Kidney tubule cell (primary cell): Measurements from ENCODE around the gene RHCG.

Experiments
- DNase-seq: peaks from one replicate; pipeline ENCODE4 v3.0.0-alpha.2; 2018; ENCODE audit warnings: low spot score

The RHCG gene

DNA sequence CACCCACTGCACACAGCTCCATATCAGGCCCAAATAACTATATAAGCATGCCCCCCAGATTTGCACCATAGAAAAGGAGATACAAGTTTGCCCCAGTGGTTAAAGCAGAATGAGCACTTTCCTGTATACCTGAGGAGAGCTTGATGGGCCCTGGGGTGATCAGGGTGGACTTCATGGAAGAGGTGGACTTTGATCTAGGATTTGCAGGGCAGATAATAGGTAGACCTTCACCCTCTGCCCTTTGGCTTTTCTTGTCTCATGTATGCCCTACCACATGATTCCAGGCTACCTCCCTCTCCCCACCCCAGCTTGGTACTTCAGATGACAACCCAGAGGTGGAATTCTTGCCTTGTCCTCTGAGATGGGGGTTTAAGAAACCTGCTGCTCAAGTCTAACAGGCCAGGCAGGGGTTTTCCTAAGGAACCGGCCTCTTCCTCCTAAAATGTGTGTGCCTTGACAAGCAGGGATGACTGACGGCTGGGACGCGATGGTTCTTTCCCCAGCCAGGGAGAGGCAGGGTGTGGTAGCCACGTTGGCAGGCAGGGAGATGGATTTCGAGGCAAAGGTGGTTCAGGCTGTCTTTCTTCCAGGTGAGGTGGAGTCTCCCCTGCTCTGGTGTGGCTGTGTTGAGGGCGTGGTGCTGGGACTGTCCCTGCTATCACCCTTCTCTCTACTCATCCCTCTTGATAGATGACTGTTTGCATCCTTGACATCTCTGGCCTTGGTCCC lies 6.6 kb upstream of the RHCG start:
- no peak for DNase-seq

DNA sequence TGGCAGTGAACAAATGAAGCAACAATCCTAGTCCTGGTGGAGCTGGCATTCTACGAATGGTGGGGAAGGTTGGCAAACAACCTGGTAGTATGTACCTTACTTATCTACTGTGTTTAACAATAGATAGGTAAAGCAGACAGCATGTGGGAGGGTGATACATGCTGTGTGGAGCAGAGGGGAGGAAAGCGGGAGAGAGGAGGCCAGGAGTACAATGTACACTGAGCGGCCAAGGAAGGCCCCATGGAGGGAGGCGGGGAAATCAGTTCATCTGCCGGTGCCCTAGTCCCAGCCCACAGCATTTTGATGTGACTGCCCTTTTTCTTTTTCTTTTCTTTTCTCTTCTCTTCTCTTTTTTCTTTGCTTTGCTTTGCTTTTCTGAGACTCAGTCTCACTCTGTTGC lies 5.3 kb upstream of the RHCG start:
- DNase-seq = no peak

DNA sequence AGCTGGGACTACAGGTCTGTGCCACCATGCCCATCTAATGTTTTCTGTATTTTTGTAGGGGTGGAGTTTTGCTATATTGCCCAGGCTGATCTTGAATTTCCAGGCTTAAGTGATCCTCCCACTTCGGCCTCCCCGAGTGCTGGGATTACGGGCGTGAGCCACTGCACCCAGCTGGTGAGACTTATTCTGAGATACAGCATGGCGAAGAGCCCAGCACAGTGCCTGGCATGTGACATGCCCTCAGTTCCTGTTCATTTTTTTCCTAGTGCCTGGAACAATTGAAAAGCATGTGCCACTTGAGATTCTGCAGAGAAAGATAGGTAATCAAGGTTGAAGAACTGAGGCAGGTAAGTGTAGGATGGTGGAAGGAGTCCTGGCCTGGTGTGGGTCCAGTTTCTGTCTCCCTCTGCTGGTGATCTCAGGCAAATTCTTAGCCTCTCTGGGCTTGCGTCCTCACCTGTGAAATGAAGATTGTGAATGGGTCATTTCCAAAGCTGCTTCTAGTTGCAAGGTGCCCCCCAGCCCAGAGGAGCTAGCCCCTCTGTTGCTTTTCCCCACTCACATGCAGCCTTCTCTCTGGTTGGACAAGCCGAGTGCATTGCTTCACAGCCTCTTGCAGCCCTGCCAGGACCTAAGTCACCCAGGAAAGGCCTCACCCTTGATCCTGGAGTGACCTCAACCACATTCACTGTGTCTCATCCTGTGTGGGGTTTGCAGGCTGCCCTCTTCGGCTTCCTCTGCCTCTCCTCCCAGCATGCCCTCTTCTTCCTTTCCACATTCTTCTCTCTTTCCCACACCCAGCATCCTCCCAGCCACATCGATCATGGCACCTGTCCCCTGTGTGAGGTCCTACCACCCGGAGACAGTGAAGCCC lies 4.3 kb upstream of the RHCG start:
- no peak for DNase-seq

DNA sequence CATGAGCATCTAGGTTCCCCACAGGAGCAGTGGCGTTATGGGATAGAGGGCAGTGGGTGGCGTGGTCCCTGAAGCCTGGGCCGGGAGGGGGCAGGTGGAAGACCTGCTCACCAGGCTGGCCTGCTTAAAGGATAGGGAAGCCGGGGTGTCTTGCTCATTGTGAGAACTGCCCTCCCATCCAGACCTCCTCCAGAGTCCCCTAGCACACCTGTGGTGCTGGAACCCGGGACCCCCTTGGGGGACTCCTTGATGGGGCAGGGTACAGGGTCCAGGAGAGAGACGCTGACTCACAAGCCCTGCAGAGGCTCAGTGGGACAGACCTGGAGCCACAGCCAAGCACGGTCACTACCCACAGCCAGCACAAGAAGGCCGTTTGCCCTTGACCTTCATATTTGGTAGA lies 2.8 kb upstream of the RHCG start:
- DNase-seq = no peak

DNA sequence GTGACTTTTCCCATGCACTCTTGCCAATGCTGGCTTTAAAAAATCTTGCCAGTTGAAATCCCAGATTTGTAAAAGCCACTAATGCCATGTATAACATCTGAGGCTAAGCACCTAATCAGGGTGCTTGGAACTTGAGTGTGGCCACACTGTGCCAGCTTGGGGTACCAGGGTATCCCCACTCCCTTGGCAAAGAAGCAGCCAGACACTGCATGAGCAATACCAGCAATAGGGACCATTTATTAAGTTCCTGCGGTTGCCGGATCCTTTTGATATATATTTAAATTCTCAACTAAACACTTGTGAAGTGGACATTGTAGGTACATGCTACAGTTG lies 2.2 kb upstream of the RHCG start:
- DNase-seq = no peak

DNA sequence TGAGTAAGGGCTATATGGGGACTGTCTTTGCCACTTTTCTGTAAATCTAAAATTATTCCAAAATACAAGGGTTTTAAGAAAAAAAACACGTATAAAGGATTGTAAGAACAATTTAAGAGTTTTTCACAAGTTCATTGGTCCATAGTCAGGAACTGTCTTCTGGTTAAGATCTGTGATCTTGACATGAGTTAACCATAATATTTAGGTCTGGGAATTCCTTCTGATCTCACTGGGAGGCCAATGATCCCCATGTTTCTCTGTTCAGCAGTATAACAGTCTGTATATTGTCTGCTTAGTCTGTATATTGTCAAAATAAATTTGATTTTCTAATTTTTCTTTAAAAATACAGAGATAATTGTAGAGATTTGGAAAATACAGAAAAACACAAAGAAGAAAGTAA lies 848 bp upstream of the RHCG start:
- DNase-seq = no peak

DNA sequence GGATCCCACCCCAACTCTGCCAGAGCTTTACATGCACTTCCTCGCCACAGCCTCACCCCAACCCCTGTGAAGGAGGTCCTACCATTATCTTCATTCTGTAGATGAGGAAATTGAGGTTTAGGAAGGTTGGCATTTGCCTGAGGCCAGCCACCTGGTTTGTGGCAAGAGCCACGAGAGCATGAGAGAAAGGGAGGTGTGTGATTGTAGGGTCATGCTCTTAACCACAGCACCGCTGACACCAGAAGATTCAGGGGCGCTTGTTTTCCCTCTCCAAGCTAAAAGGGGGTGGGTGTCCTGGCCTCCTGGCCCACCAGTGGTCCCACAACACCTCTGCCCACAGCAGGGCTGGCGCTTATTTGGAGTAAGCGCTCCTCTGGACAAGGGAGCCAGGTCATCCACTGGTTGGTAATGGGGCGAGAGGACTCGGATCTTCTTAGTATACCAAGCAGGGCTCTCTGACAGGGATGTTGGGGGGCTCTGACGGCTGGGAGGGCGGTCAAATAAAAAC lies 691 bp downstream of the RHCG start:
- DNase-seq = no peak

DNA sequence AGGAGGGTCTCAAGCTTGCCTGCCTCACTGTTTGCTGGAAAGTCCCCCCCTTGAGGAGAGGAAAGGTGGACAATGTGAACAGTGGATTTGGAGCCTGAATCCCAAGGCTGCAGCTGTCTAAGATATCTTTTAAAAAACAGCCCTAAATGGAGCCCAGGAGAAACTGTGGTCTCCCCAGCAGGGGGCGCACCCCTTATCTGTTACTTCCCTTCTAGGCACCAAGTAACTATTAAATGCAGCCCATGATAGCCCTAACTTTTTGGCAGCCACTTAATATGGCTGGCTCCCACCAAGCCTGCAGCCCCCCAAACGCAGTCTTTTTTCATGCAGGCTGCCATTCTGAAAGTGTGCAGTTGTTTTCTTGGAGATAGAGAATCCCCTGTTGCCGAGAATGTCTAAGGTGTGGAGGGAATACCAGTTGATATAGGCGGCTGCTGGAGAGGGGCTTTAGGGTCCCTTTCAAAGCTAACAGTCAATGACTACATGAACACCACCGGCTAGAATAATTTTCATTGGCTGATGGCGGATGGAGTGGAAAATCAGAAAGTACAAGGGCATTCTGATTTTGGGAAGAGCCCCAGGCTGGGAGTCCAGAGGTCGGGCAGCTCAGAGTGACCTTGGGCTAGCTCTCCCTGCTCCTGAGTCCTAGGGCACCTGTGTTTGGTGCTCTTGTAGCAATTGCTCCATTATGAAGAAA lies 1.3 kb downstream of the RHCG start:
- no peak for DNase-seq

DNA sequence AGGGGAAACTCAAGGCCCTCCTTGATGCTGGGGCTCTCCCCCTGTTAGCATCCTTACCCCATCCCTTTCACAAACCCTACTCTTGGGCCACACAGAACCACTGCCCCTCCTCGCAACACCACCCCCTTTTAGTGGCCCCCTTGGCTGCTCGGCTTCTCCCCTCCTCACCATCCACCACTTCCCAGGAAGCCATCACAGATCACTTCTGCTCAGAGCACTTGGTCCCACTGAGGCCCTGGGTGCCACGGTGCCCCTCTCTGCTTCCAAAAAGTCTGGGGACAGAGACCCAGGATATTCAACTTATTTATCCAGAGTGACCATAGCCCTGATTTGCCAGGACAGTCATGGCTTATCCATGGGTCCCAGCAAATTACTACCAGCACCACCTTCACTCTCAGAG lies 2.4 kb downstream of the RHCG start:
- no peak for DNase-seq

DNA sequence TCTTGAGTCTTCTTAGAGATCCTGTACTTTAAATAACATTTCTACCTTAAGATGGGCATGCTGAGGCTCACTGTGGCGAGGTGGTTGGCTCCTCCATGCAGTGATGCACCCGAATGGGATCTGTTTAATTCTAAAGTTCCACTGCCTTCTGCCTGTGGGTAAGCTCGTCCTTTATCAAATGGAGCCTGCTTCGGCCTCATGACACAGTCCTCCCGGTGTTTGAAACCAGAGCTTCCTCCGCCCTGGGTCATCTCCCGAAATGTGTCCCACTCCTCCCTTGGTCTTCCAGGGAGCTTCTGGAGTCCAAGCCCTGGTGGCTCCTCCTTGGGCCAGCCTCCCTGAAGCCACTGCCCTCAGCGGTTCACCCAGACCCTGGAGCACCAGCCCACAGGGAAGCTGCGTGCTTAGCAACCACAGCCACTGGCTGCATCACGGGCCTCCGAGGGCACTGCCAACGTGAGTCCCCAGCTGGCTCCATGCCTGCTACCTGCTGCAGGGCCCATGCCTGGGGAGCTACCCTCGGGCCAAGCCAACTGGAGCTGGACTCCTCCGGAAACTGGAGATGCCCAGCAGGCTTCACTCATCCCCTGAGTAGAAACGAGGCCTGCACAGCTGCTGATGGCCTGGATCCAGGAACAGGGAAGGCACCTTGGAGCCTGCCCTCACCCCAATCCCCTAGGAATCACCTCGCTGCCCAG lies 3.3 kb downstream of the RHCG start:
- DNase-seq = no peak

DNA sequence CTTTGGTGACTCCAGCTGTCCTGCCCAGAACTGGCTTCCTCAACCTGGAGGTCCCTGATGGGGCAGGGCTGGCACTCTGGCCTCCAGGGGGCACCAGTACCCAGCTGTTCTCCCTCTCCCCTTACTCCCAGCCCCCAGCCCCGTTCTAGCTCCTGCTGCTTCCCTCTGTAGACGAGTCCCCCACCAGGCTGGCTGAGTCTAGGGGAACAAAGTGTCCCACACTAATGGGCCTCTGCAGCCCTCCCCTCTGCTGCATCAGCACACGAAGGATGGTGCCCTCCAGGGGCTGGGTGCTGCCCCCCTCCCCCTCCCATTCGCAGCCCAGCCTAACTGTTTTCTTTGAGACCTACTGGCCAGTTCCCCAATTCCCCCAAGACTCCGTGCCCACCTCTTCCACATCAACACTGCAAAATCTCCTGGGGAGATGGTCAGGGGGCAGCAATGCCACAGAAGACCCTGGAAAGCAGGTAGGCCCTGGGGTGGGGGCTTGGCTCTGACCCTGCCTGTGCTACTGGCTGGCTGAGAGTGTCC lies 4.2 kb downstream of the RHCG start:
- no peak for DNase-seq

DNA sequence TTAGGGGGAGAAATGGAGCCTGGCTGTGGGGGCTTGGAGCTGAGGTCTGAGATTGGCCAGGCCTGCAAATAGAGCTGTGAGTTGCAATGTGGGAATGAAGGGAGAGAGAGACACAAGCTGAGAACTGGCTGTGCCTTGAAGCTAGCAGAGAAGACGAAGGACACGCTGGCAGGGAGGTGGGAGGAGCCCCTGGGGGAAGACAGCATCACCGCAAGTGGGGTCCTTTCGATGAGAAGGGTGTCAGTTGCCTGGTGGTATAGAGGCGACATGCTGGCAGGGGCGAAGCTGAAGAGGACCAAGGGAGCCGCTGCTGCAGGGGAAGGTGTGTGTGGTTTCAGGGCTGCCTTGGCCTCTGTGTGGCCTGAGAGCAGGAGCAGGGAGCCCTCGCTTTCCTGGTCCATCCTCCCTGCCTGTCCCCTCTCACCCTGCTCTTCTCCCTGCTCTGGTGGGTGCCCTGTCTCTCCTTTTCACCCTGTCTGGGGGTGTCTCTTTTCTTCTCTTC lies 5.5 kb downstream of the RHCG start:
- DNase-seq = no peak

DNA sequence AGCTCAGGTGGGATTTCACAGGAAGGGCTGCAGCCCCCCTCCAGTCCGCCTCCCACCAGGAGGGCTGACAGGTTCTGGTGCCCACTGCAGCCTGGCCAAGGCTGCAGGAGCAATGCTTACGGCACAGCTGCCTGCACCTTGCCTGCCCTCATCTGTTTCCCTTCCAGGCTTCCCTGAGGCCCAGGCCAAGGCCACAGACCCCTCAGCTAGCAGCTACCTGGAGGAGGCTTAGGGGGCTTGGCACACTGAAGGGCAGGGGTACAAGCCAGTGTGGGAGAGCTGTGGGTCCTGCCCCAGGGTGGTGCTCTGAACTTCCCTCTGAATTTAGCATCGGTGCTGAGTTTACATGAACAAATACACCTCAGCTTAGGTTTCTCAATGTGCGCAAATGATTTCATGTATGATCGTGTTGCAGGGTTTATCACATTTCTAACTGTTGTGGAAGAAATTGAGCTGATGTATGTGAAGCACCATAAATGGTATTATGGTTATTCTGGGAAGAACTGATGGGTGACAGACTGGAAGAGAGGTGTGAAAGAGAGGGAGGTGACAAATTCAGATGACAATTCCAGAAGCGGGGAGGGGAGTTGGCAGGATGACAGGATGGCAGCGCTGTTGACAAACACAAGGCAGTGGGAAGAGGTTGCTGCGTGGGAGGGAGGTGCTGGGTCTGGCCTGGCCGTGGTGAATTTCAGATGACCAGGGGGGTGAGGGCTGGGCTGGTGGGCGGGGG lies 6.1 kb downstream of the RHCG start:
- DNase-seq = no peak

DNA sequence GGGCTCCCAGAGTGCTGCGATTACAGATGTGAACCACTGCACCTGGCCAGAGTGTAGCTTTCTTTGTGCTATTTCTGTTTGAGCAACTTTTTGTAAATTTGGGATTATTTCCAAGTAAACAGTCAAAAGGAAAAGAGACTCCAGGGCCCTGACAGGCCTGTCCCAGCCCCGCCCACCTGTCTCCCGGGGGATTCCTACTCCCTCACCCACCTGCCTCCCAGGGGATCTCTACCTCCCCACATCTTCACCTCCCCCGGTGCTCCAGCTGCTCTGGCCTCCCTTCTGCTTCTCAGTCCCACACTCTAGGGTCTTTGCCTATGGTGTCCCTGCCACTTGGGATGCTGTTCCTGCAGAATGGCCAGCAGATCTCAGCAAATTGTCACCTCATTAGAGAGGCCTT lies 7.0 kb downstream of the RHCG start:
- no peak for DNase-seq

DNA sequence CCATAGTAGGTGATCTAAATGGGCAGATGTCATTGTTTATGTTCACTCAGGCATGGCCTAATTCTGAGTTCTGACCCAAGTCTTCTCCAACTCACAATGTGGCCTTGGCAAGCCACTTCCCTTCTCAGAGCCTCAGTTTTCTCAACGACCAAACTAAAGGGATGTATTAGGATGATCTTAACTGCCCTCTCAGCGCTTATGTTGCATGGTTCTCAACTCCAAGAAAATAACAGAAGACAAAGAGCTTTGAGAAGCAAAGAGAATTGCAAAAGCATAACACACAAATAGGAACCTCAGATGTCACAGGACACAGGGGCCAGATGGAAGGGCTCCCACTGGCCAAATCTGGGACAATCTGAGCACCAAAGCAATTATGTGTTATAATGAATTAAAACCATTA lies 8.6 kb downstream of the RHCG start:
- no peak for DNase-seq

DNA sequence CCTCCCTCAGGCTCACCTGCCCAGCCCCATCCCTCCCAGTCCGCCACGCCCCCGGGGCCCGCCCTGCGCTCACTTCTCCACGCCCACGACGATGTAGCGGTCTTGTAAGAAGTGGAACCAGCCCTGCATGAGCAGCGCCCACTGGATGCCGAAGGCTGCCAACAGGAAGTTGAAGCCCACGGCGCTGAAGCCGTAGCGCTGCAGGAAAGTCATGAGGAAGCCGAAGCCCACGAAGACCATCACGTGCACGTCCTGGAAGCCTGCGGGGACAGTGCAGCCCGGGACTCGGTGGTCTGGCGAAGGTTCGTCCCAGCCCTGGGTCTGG lies 9.7 kb downstream of the RHCG start:
- no peak for DNase-seq

DNA sequence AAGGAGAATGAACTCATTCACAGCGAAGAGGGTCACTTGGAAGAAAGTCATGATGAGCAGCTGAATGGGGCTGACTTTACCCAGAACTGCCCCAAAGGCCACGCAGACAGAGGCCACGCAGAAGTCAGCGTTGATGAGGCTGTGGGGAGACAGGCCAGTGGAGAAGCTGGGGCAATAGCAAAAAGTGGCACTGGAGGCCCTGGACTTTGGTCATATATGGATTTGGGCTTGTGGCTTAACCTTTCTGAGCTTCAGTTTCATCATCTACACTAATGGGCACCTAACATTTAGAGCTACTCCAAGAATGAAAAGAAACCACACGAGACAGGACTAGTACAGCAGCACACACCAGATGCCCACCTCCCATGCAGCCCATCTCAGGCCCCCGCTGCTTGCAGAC lies 13.3 kb downstream of the RHCG start:
- DNase-seq = no peak

DNA sequence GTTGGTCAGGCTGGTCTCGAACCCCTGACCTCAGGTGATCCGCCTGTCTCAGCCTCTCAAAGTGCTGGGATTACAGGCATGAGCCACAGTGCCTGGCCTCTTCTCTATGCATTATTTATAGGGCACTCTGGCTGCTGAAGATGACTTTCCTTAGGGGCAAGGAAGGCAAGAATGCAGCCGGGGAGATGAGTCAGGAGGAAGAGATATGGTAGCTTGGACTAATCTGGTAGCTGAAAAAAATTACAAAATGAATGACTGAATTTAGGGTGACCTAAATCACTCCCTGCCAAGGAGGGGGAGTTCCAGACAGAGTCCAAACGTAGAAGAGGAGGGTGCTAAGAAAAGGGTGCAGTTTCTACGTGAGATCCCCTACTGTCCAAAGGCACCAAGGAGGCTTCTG lies 14.2 kb downstream of the RHCG start:
- DNase-seq = no peak

DNA sequence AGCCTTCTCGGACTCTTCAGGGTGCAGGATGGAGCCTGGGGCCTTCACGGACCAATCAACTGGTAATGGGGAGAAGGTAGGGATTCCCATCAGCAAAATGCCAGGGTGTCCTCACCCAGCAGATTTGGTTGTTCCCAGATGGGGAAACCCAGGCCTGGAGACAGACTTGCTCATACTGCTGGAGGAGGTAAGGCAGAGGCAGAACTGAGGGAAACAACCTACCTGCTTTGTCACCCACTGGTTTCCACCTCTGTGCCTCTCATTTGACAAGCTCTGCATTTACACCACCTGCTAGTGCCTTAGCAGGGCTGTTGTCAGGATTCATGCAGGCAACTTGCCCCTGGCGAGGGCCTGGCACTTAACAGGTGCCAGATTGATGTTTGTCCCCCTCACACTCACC lies 15.9 kb downstream of the RHCG start:
- no peak for DNase-seq

DNA sequence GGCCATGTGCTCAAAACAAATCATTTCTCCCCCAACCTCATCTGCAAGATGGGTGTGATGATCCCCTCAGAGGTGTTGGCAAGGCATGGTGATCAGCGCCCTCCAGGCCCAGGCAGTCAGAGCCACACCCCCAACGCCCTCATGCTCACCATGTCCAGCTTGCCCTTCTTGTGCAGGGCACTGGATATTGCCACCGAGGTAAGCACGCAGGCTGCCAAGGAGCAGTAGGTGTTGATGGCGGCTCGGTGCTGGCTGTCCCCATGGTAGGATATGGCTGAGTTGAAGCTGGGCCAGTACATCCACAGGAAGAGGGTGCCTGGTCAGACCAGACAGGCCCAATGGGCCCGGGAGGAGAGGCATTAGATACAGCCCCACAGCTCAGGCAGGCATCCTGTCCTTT lies 17.2 kb downstream of the RHCG start:
- DNase-seq = no peak
